H54 (cell line): ENCODE measurements around the gene FMNL1.
A peak's percentile ranks its signal among the peaks of the same experiment; 100 is the strongest.

Experiments
- DNase-seq: peaks from one replicate; pipeline ENCODE4 v3.0.0; 2011; ENCODE audit warnings: low spot score, mixed read lengths; ENCODE audit not compliant: insufficient read length
- FAIRE-seq: peaks from 3 replicates; lab custom pipeline; 2011; peaks lifted over from hg19 to GRCh38; lab: Jason Lieb, UNC
- POLR2A ChIP-seq: IDR thresholded peaks from 2 replicates; pipeline ENCODE4 v1.6.1; 2011; ENCODE audit warnings: low read depth, mild to moderate bottlenecking, low read length

The FMNL1 gene

GRCh38 chr17:45221081-45222013, at the start of gene FMNL1:
FMNL1 (plus strand) TSS chr17:45221885; CDS start chr17:45222125, 240 bp downstream.
- peak; percentile 64 for DNase-seq

GRCh38 chr17:45172232-45172540, 49.5 kb upstream of the FMNL1 start:
- peak; percentile 29; the same call in 1 of the 2 replicates for TF ChIP-seq POLR2A
- no peak for DNase-seq
- FAIRE-seq = no peak

More at GRCh38 chr17:45221081-45222013, at the start of gene FMNL1:
- no peak for TF ChIP-seq POLR2A
- FAIRE-seq = no peak

GRCh38 chr17:45172541-45173286, 49.0 kb upstream of the FMNL1 start:
- FAIRE-seq (peak; percentile 65), DNase-seq (peak; percentile 88)
- TF ChIP-seq POLR2A = peak; percentile 46; the same call in 1 of the 2 replicates

- DNase-seq (no peak), FAIRE-seq (no peak)
- no peak for TF ChIP-seq POLR2A
Measured at GRCh38 chr17:45175759-45176115, 45.9 kb upstream of the FMNL1 start.

DNA sequence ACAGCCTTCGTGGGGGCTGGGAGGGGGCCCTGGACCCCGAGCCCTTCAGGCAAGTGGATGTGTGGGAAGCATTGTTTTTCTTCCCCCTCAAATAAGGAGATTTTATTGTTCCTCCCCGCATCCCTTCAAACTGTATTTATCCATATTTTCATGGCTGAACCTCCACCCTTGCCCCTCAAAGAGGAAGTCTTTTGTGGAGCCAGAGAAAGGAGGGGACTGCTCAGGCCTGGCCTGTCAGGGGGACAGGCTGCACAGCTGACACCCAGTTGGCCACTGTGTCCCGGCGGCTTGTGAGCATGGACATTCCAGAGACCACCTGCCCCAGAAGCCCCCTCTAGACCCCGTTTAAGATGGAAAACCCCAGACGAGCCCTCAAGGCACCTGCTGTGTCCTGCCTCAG, 44.1 kb upstream of the FMNL1 start:
- DNase-seq = no peak
- no peak for FAIRE-seq
- TF ChIP-seq POLR2A = no peak

DNA sequence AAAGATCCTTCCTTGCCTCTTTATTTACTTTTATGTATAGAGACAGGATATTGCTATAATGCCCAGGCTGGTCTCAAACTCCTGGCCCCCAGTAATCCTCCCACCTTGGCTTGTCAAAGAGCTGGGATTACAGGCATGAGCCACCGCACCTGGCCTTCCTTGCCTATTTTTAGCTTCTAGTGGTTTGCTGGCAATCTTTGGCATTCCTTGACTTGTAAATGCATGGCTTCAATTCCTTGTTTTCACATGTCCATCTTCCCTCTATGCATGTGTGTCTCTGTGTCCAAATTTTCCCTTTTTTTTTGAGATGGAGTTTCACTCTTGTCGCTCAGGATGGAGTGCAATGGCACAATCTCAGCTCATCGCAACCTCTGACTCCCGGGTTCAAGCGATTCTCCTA, 37.5 kb upstream of the FMNL1 start:
- TF ChIP-seq POLR2A = no peak
- no peak for DNase-seq
- no peak for FAIRE-seq

- FAIRE-seq = no peak
- DNase-seq = no peak
- TF ChIP-seq POLR2A = no peak
Measured at GRCh38 chr17:45186801-45187354, 34.8 kb upstream of the FMNL1 start.

GRCh38 chr17:45189009-45189408, 32.7 kb upstream of the FMNL1 start:
- no peak for FAIRE-seq
- no peak for TF ChIP-seq POLR2A
- no peak for DNase-seq

GRCh38 chr17:45190503-45191255, 31.0 kb upstream of the FMNL1 start:
- DNase-seq (no peak), FAIRE-seq (no peak)
- no peak for TF ChIP-seq POLR2A

DNA sequence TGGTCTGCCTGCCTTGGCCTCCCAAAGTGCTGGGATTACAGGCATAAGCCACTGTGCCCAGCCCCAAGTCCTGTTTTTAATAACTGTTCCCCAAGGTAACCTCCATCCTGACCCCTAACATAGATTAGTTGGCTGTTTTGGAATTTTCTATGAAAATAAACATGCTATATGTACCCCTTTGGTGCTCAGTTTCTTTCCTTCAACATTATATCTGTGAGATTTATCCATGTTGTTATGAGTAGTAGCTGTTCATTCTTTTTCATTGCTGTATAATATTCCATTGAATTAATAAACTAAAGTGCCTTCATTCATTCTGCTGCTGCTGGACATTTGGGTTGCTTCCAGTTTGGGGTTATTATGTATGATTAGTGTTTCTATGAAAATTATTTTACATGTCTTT, 26.3 kb upstream of the FMNL1 start:
- no peak for FAIRE-seq
- no peak for TF ChIP-seq POLR2A
- DNase-seq = no peak

DNA sequence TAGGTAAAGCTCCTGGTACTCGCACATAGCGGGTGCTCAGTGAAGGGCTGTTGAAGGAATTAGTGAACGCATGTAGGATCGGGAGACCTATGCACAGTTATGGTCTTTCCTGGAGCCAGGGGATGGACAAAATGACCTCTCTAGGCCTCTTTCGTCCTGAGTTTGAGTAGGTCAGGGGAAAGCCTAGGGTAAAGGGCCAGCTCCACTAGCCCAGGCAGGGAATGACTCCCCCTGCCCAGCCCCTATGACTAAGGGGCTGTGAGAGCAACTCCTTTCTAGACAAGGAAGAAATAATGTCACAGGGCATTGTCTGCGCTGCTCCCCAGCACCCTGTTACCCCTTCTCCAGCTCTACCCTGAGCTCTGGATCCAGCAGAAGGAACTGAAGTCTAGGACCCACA, 24.6 kb upstream of the FMNL1 start:
- no peak for TF ChIP-seq POLR2A
- FAIRE-seq (no peak), DNase-seq (no peak)

- 0 out of 2 replicates have a peak, but pooled peaks have one; percentile 17 for TF ChIP-seq POLR2A
- DNase-seq (peak; percentile 97), FAIRE-seq (peak; percentile 73)
Measured at GRCh38 chr17:45197555-45198334, 23.9 kb upstream of the FMNL1 start.

DNA sequence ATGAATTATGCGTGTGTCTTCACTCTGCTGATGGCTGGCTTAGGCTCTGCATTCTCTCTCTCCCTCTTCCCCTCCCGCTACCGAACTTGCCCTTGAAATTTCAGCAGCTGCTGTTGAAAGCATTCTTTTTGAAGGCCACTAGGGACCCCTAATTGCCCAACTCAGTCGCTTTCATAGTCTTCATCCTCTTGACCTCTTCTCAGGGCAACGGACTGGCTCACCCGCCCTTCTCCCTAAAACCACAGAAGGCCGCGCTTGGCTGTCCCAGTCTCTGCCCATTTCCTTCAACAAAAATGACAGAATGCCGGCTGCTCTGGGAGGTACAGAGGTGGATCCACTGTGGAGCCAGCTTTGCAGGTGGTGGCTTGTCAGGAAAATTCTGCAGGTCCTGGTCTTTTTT, 21.0 kb upstream of the FMNL1 start:
- FAIRE-seq (no peak), DNase-seq (no peak)
- no peak for TF ChIP-seq POLR2A
